ENCODE results near the gene MAPK7. TPM values are rescaled to one million over a fixed set of nuclear protein-coding genes. Genes with fewer than 3 reads are reported as not detected.

The MAPK7 gene
- total and polyA plus RNA-seq, 9 of the 15 experiments (the other 6 are each of a cell fraction or from before 2014, with no cell fraction given), result 0.46 to 7.5 (median 2.5) TPM

DNA sequence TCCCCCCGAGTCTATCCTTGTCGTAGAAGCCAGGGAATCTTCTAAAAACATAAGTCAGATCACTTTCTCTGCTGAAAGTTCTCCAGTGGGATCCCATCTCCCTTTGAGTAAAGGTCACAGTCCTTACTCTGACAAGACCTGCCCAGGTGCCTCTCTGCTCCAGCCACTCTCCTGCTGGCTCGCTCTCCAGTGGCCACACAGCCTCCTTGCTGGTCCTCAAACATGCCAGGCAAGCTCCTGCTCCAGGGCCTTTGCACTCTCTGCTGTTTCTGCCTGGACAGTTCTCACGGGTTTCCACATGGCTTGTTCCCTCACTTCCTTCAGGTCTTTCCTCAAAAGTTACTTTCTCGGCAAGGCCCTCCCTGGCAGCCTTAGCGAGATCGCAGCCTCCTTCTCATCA is 19.1 kb upstream of the MAPK7 start:
- TF ChIP-seq HDAC2 (IDR thresholded peaks at IDR 0.05), result no peak
- no peak for TF ChIP-seq ZNF76 (CRISPR knock-in tag; IDR thresholded peaks at IDR 0.05; ENCODE audit: borderline replicate concordance)
- no peak for TF ChIP-seq NKRF (IDR thresholded peaks at IDR 0.05; ENCODE audit: borderline replicate concordance)
- TF ChIP-seq ZNF785 (CRISPR knock-in tag; IDR thresholded peaks at IDR 0.05), result no peak
- no peak for TF ChIP-seq RBM25 (IDR thresholded peaks at IDR 0.05; ENCODE audit: low read depth, low read length, severe bottlenecking)
- TF ChIP-seq EP400 (IDR thresholded peaks at IDR 0.05), result no peak
- TF ChIP-seq, protein P1, sequence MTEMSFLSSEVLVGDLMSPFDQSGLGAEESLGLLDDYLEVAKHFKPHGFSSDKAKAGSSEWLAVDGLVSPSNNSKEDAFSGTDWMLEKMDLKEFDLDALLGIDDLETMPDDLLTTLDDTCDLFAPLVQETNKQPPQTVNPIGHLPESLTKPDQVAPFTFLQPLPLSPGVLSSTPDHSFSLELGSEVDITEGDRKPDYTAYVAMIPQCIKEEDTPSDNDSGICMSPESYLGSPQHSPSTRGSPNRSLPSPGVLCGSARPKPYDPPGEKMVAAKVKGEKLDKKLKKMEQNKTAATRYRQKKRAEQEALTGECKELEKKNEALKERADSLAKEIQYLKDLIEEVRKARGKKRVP (CRISPR knock-in tag; IDR thresholded peaks at IDR 0.05), result no peak
- TF ChIP-seq CBX2 (IDR thresholded peaks at IDR 0.05; ENCODE audit: insufficient read depth, low read length, poor library complexity, severe bottlenecking), result no peak
- no peak for TF ChIP-seq EZH2 (IDR thresholded peaks at IDR 0.05; ENCODE audit: borderline replicate concordance, low read depth, low read length)
- no peak for TF ChIP-seq SMARCA4 (IDR thresholded peaks at IDR 0.05)
- no peak for TF ChIP-seq HNRNPH1 (optimal IDR thresholded peaks at IDR 0.05; ENCODE audit: low read depth, low read length)
- TF ChIP-seq NR2C2 (CRISPR knock-in tag; IDR thresholded peaks at IDR 0.05), result no peak
- no peak for TF ChIP-seq NR2C2 (tag; IDR thresholded peaks at IDR 0.05)
- no peak for TF ChIP-seq GABPB1 (CRISPR knock-in tag; IDR thresholded peaks at IDR 0.05)
- H4K20me1 ChIP-seq (replicated peaks; ENCODE audit: control insufficient read depth, insufficient read depth, low read length), result no peaks in the 10 kb centered on the region
- no peak overlapping the region for H3K4me2 ChIP-seq (ENCODE audit: insufficient read depth, low read length)
- H3K27ac ChIP-seq (ENCODE audit: extremely low read depth, low read depth, low read length), result no peak overlapping the region
- no peaks in the 10 kb centered on the region for H3K9me1 ChIP-seq (ENCODE audit: control insufficient read depth, insufficient read depth, low read length)
- no peak overlapping the region for H3K4me3 ChIP-seq
- peaks cover 6 to 16% of the 10 kb centered on the region in 2 experiments; a peak in 4 of 5 replicates for H3K4me1 ChIP-seq (replicated peaks in 1 of 2; ENCODE audit: control insufficient read depth in 2 of 2, insufficient read depth in 2 of 2, low read length in 2 of 2)
- DNase-seq (ENCODE audit: extremely low read depth in 1 of 4, low spot score in 3 of 4), result no peak
- no peaks in the 10 kb centered on the region for H3K9me3 ChIP-seq (replicated peaks; ENCODE audit: control insufficient read depth, insufficient read depth, low read depth, low read length)
- H3K36me3 ChIP-seq (ENCODE audit: control insufficient read depth, insufficient read depth, low read length), result no peaks in the 10 kb centered on the region
- peaks cover 9% of the 10 kb centered on the region; the same call in 2 of the 3 replicates for H3K79me2 ChIP-seq (ENCODE audit: control insufficient read depth, insufficient read depth, low read length)
- ChIA-PET CTCF (ENCODE audit: low intra/inter-chr PET ratio) (no interaction called here), POLR2A (interaction anchor here (0.7 kb wide), 1 partner anchor 79 kb away, joined by 3 read pairs; no protein-coding TSS in a partner anchor)
- 72% methylated on average over 7 of the region's 7 CpGs for WGBS (ENCODE audit: insufficient coverage, low coverage, missing lambda C conversion rate)
- no peak overlapping the region for H2AFZ ChIP-seq (ENCODE audit: low read depth, low read length)
- in situ Hi-C loops (cut with MboI) (no loop called here), intact Hi-C loops (cut with micrococcal nuclease) (no loop called here)
- no peaks in the 10 kb centered on the region for H3K27me3 ChIP-seq (ENCODE audit: control insufficient read depth in 2 of 2, insufficient read depth in 2 of 2, low read length in 2 of 2)
- no TSS peak for BruUV-seq (replicated peaks)
- ATAC-seq, result no peak
- FAIRE-seq, result no peak
- H3K9ac ChIP-seq (ENCODE audit: insufficient read depth in 1 of 2, low read depth in 2 of 2, low read length in 2 of 2), result no peak overlapping the region; a peak in 1 of 4 replicates

Data from K562 (cell line).